ENCODE results near the gene SLC10A7.
A peak's percentile ranks its signal among the peaks of the same experiment; 100 is the strongest.

The SLC10A7 gene

GRCh38 chr4:146469022-146469421 lies 52.7 kb downstream of the SLC10A7 start:
- H4K20me1 ChIP-seq (ENCODE audit: insufficient read depth, low read length) = no peaks in the 10 kb centered on the region
- H3K4me3 ChIP-seq (ENCODE audit: low read length) = no peak overlapping the region
- no peaks in the 10 kb centered on the region for H3K4me1 ChIP-seq (ENCODE audit: low read length)
- no peak for DNase-seq
- no peaks in the 10 kb centered on the region for H3K27me3 ChIP-seq (replicated peaks; ENCODE audit: insufficient read depth, low read length)
- H3K9me3 ChIP-seq (replicated peaks; ENCODE audit: insufficient read depth, low read length) = no peaks in the 10 kb centered on the region; the same call in 1 of the 2 replicates
- H3K9me2 ChIP-seq (replicated peaks; ENCODE audit: insufficient read depth, low read length) = no peaks in the 10 kb centered on the region
- H3K36me3 ChIP-seq (replicated peaks; ENCODE audit: insufficient read depth, low read length) = no peaks in the 10 kb centered on the region
- H2AFZ ChIP-seq (ENCODE audit: low read length) = no peak overlapping the region
- no peaks in the 10 kb centered on the region for H3F3A ChIP-seq (ENCODE audit: insufficient read depth, low read length)
- no peak overlapping the region for H3K27ac ChIP-seq (ENCODE audit: low read length)
- H3K4me2 ChIP-seq (ENCODE audit: low read depth, low read length) = no peak overlapping the region
- no peaks in the 10 kb centered on the region for H3K79me2 ChIP-seq (ENCODE audit: low read length)
- no peak overlapping the region for H3K9ac ChIP-seq (ENCODE audit: low read length)
- TF ChIP-seq EZH2phosphoT487 (IDR thresholded peaks at IDR 0.05; ENCODE audit: low read length) = no peak

- Histone ChIP-seq H3K79me2 (ENCODE audit: low read length) (no peaks in the 10 kb centered on the region), H3K9ac (ENCODE audit: low read length) (no peak overlapping the region), H2AFZ (ENCODE audit: low read length) (no peak overlapping the region), H3F3A (ENCODE audit: insufficient read depth, low read length) (no peaks in the 10 kb centered on the region), H3K9me2 (replicated peaks; ENCODE audit: insufficient read depth, low read length) (no peaks in the 10 kb centered on the region), H4K20me1 (ENCODE audit: insufficient read depth, low read length) (no peaks in the 10 kb centered on the region), H3K9me3 (replicated peaks; ENCODE audit: insufficient read depth, low read length) (no peaks in the 10 kb centered on the region; the same call in 1 of the 2 replicates), H3K36me3 (replicated peaks; ENCODE audit: insufficient read depth, low read length) (no peaks in the 10 kb centered on the region), H3K27ac (ENCODE audit: low read length) (no peak overlapping the region), H3K27me3 (replicated peaks; ENCODE audit: insufficient read depth, low read length) (no peaks in the 10 kb centered on the region), H3K4me2 (ENCODE audit: low read depth, low read length) (no peak overlapping the region), H3K4me3 (ENCODE audit: low read length) (no peak overlapping the region), H3K4me1 (ENCODE audit: low read length) (no peaks in the 10 kb centered on the region)
- TF ChIP-seq CTCF (IDR thresholded peaks at IDR 0.05; ENCODE audit: low read length) (no peak), EZH2phosphoT487 (IDR thresholded peaks at IDR 0.05; ENCODE audit: low read length) (no peak), EZH2 (optimal IDR thresholded peaks at IDR 0.05; ENCODE audit: low read depth, low read length) (no peak)
- DNase-seq = no peak
Measured at GRCh38 chr4:146465628-146466027, 56.1 kb downstream of the SLC10A7 start.

GRCh38 chr4:146462251-146462650 lies 59.5 kb downstream of the SLC10A7 start:
- H3F3A ChIP-seq (ENCODE audit: insufficient read depth, low read length) = 0 out of 2 replicates have a peak, but pooled peaks cover 5% of the 10 kb centered on the region
- H3K36me3 ChIP-seq (replicated peaks; ENCODE audit: insufficient read depth, low read length) = no peaks in the 10 kb centered on the region
- no peaks in the 10 kb centered on the region; the same call in 1 of the 2 replicates for H3K9me3 ChIP-seq (replicated peaks; ENCODE audit: insufficient read depth, low read length)
- H3K79me2 ChIP-seq (ENCODE audit: low read length) = no peaks in the 10 kb centered on the region
- DNase-seq = no peak
- H3K27me3 ChIP-seq (replicated peaks; ENCODE audit: insufficient read depth, low read length) = no peaks in the 10 kb centered on the region
- peaks cover 8% of the 10 kb centered on the region; the same call in 1 of the 2 replicates for H3K4me1 ChIP-seq (ENCODE audit: low read length)
- H2AFZ ChIP-seq (ENCODE audit: low read length) = no peak overlapping the region
- no peaks in the 10 kb centered on the region for H4K20me1 ChIP-seq (ENCODE audit: insufficient read depth, low read length)
- H3K4me3 ChIP-seq (ENCODE audit: low read length) = no peak overlapping the region
- no peaks in the 10 kb centered on the region for H3K9me2 ChIP-seq (replicated peaks; ENCODE audit: insufficient read depth, low read length)
- H3K27ac ChIP-seq (ENCODE audit: low read length) = no peak overlapping the region
- H3K9ac ChIP-seq (ENCODE audit: low read length) = no peak overlapping the region
- TF ChIP-seq EZH2phosphoT487 (IDR thresholded peaks at IDR 0.05; ENCODE audit: low read length) (no peak), EZH2 (optimal IDR thresholded peaks at IDR 0.05; ENCODE audit: low read depth, low read length) (no peak), CTCF (IDR thresholded peaks at IDR 0.05; ENCODE audit: low read length) (no peak)
- H3K4me2 ChIP-seq (ENCODE audit: low read depth, low read length) = no peak overlapping the region

- Histone ChIP-seq H3K9me3 (replicated peaks; ENCODE audit: insufficient read depth, low read length) (no peaks in the 10 kb centered on the region), H3K36me3 (replicated peaks; ENCODE audit: insufficient read depth, low read length) (no peaks in the 10 kb centered on the region), H3K27ac (ENCODE audit: low read length) (peak overlapping the region; percentile 24; the same call in 1 of the 2 replicates), H3K9ac (ENCODE audit: low read length) (no peak overlapping the region), H3K4me1 (ENCODE audit: low read length) (peaks cover 8% of the 10 kb centered on the region; the same call in 1 of the 2 replicates), H2AFZ (ENCODE audit: low read length) (no peak overlapping the region; the same call in 1 of the 2 replicates), H4K20me1 (ENCODE audit: insufficient read depth, low read length) (no peaks in the 10 kb centered on the region), H3K4me3 (ENCODE audit: low read length) (no peak overlapping the region), H3K9me2 (replicated peaks; ENCODE audit: insufficient read depth, low read length) (no peaks in the 10 kb centered on the region), H3F3A (ENCODE audit: insufficient read depth, low read length) (0 out of 2 replicates have a peak, but pooled peaks cover 5% of the 10 kb centered on the region), H3K4me2 (ENCODE audit: low read depth, low read length) (peak overlapping the region; percentile 48; the same call in 1 of the 2 replicates), H3K27me3 (replicated peaks; ENCODE audit: insufficient read depth, low read length) (no peaks in the 10 kb centered on the region), H3K79me2 (ENCODE audit: low read length) (no peaks in the 10 kb centered on the region; the same call in 1 of the 2 replicates)
- DNase-seq = peak; percentile 44
- TF ChIP-seq EZH2phosphoT487 (IDR thresholded peaks at IDR 0.05; ENCODE audit: low read length) (no peak), CTCF (IDR thresholded peaks at IDR 0.05; ENCODE audit: low read length) (no peak), EZH2 (optimal IDR thresholded peaks at IDR 0.05; ENCODE audit: low read depth, low read length) (no peak)
Measured at GRCh38 chr4:146458594-146458993, 63.1 kb downstream of the SLC10A7 start.
